Stimulated activated CD8-positive, alpha-beta memory T cell treated with anti-CD3 and anti-CD28 coated beads, Interleukin-7, amount 100 ng/mL, for 48 hours (primary cell): Measurements from ENCODE around the gene WDR70.
"Not testable (repeated sequence)": the region's sequence is repeated elsewhere in the genome, so short reads cannot be mapped to it uniquely, and the experiment has no call there.

Experiments used
- DNase-seq, 2 donors: peaks; one replicate each; pipeline ENCODE4 v3.0.0-alpha.2; 2020; ENCODE audit warnings: low read depth in 1 of 2; ENCODE audit errors: extremely low read depth in 1 of 2

Gene WDR70

GRCh38 chr5:37511646-37512045 lies 132.5 kb downstream of the WDR70 start:
- DNase-seq = no peak

DNA sequence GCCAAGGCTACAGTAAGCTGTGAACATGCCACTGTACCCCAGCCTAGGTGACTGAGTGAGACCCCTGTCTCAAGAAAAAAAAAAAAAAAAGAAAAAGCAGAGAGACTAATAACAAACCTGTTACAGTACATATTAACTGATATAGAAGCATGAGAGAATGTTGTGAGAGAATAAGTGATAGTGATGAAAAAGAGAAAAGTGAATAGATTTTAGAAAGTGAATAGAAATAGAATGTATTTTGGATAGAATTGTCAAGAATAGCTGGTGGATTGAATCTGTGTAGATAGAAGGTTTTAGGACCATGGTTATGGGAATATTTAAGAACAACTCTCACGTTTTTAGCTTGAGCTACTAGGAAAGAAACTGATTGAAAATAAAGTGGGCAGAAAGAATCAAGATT lies 135.8 kb downstream of the WDR70 start:
- DNase-seq = no peak

GRCh38 chr5:37517686-37518085 lies 138.6 kb downstream of the WDR70 start:
- no peak for DNase-seq

GRCh38 chr5:37518356-37518755 lies 139.2 kb downstream of the WDR70 start:
- not testable (repeated sequence) for DNase-seq

- no peak for DNase-seq
Observed at GRCh38 chr5:37519304-37519703, 140.2 kb downstream of the WDR70 start.

DNA sequence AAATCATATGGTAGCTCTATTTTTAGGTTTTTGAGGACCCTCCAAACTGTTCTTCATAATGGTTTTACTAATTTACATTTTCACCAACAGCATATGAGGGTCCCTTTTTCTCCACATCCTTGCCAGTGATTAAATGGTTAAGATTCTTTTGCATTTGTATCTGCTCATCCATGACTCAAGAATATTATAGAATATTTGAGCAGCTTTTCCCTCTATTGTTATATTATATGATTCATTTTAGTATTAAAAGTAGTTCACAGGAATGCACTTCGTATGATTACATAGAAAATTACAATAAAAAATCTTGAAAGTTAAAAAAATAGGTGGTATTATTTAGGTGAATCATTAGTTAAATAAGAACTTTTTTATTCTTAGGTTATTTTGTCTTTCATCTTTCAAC lies 140.7 kb downstream of the WDR70 start:
- no peak for DNase-seq

GRCh38 chr5:37520811-37521210 lies 141.7 kb downstream of the WDR70 start:
- DNase-seq = no peak

DNA sequence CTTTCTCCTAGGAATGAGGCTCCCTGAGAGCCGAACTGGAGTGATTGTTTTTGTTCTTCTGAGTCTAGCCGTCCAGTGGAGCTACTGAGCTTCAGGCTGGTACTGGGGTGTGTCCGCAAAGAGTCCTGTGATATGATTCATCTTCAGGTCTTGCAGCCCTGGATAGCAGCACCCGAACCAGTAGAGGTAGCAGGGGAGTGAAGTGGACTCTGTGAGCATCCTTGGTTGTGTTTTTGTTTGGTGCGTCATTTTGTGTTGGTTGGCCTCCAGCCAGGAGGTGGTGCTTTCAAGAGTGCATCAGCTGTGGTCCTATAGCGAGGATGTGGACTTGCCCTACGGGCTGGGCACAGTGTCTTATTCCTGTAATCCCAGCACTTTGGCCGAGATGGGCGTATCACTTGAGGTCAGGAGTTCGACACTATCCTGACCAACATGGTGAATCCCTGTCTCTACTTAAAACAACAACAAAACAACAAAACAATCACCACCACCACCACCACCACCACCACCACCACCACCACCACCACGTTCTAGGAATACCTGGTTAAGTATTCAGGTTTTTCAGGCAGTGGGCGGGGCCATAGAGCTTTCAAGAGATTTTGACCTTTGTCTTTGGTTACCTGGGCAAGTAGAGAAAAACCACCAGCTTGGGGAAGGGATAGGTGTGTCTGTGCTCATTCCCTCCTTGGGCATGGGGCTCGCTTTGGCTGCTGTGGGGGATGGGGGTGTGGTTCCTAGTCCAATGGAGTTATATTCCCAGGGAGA lies 154.0 kb downstream of the WDR70 start:
- DNase-seq = no peak

DNA sequence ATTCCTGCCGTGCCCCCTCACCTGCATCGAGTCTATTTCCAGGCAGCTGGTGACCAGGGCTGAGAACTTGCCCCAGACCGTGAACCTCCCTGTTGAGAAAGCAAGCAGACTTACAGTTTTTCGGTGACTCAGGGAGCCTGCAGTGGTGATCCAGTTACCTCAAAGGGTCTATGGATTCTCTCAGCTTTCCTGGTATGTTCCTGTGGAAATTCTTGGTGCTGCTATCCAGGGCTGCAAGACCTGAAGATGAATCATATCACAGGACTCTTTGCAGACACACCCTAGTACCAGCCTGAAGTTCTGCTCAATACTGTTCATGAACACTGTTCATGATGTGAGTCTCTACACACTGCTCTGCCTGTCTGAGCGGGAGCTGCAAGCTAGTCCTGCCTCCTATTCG lies 154.7 kb downstream of the WDR70 start:
- no peak for DNase-seq

GRCh38 chr5:37539459-37539858 lies 160.3 kb downstream of the WDR70 start:
- DNase-seq = no peak

DNA sequence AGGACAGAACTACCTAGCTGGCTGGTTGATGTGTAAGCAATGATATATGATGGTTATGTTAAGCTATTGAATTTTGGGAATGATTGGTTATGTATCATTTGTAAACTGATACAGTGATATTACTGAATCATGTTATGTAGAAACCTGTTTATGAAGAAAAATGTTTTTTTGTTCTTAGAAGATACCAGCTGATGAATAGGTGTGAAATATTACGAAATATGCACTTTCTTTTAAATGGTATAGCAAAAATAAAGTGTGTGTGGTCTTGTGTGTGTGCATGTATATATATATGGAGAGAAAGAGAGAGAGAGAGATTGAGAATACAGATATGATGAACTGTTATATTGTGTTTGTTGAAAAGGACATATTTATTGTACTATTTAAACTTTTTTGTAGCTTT lies 164.1 kb downstream of the WDR70 start:
- no peak for DNase-seq

DNA sequence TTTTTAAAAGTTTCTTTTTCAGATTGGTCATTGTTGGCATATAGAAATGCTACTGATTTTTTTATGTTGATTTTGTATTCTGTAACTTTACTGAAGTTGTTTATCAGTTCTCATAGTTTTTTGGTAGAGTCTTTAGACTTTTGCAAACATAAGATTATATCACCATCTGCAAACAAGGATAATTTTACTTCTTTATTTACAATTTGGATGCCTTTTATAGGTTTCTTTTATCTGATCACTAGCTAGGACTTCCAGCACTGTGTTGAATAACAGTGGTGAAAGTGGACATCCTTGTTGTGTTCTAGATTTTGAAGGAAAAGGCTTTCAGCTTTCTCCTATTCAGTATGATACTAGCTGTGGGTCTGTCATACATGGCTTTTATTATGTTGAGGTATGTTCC lies 170.3 kb downstream of the WDR70 start:
- DNase-seq = no peak

GRCh38 chr5:37552161-37552560 lies 173.0 kb downstream of the WDR70 start:
- DNase-seq = no peak

DNA sequence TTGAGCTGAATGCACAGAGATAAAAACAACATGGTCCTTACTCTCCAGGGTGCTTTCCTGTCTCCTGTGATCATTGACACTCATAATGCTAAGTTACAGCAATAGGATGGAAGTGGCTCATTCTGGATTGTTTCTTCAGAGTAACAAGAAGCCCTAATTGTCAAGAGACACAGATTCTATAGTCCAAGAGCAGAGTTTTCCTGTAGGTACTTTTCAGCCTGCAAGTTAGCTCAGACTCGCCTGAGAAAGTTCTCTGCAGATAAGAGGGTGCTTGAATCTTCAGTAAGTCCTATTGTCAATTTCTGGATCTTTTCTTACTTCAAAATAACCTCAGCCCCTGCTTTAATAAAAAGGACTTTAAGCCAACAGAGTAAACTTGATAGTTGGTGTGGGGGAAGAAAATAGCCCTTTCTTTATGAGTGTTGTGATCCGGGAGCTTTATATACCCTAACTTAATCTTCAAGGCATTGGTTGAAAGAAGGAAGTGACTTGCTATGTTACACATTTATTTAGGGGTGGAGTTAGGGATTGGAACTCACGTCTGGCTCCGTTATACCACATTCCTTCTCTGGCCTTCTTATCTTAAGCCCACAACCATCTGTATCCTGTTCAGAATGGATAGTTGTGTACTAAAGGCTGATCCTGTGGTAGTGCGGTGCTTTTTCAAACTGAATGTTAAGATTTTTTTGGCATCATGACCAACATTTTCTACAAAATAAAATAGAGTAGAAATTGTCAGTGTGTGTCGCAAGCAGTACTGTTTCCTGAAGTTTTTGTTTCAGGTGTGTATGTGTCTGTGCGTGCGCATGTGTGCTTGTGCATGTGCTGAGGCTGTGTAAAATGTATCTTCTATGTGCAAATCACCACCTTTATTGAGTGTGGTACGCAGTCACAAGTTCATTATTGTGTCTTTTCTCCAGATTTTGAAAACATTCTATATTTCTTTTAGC lies 173.9 kb downstream of the WDR70 start:
- DNase-seq = no peak

DNA sequence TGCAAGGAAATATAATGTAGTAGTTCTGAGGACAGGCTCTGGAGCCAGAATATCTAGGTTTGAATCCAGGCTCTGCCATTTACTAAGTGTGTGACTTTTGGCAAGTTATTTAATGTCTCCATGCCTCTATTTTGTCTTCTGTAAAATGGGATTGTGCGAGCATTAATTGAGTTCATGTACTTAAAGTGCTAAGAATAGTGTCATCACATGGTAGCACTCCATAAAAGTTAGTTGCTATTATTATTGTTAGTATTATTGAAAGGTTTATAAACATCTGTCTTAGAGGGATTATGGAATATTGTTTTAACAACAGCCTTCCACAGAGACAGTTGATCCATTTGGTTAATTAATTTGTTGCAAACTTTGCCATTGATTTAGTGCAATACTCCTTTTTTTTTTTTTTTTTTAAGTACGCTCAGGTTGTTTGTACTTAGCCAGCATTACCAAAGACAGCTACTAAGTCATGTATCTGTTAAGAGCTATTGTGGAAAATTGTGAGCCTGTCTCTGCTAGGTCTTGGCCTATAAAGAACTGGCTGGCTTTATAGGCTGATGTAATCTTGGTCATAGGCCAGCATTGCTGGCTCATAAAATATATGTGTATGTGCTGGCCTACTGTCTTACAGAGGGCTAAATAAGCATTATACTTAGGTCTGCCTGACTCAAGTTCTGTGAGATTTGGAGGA lies 174.7 kb downstream of the WDR70 start:
- no peak for DNase-seq

DNA sequence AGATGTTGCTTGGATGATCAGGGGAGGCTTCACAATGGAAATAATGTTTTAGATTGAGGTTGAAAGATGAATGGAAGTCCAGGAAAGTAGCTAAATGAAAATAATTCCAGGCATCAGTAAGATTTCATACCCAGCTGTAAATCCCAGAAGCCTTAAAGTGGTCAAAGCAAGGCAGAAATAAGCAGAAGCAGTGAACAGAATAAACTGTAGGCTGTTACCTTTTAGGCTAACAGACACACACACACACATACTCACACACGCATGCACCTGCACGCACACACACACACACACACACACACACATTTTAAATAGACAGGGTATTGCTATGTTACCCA lies 175.3 kb downstream of the WDR70 start:
- DNase-seq = no peak

GRCh38 chr5:37554938-37555337 lies 175.8 kb downstream of the WDR70 start:
- no peak for DNase-seq

DNA sequence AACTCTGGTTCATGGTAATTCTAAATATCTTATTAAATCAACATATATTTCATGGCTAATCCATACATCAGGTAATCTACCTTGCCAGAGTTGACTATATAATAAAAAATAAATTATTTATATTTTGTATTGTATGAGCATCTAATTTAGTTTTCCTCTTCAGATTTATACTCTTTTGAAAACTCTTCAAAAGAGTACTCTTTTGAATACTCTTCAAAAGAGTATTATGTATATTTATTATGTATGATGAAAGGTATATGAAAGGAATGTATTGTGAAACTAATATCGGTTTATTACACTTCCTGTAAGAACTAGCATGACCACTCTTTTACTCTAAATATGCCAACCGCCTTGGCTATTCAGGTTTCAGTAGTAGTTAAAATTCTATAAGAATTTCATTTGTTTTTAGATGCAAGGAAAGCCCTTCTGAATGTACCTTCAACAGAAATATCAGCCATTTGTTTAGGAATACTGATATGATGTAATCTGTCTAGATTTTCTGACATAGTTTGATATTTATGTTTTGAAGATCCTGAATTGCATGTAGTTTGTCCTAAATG lies 178.7 kb downstream of the WDR70 start:
- no peak for DNase-seq

GRCh38 chr5:37565062-37565670 lies 186.0 kb downstream of the WDR70 start:
- DNase-seq = no peak

GRCh38 chr5:37567566-37567965 lies 188.4 kb downstream of the WDR70 start:
- DNase-seq = no peak
